Stimulated activated naive CD8-positive, alpha-beta T cell treated with anti-CD3 and anti-CD28 coated beads, Interleukin-15, Interleukin-2, amounts not matched to agents 100 ng/mL and 50 ng/mL, for 24 hours (primary cell): ENCODE measurements around the gene ANXA5.
"Not testable (repeated sequence)": the region's sequence is repeated elsewhere in the genome, so short reads cannot be mapped to it uniquely, and the experiment has no call there.

Experiments
- H3K27ac Mint-ChIP-seq: one replicate; pipeline ENCODE4 v1.8.0; 2021; ENCODE audit warnings: mild to moderate bottlenecking, mixed read lengths
- H3K27me3 Mint-ChIP-seq: one replicate; pipeline ENCODE4 v1.8.0; 2021; ENCODE audit warnings: mixed read lengths
- H3K36me3 Mint-ChIP-seq: one replicate; pipeline ENCODE4 v1.8.0; 2021; ENCODE audit warnings: low read depth, mixed read lengths
- H3K4me1 Mint-ChIP-seq: one replicate; pipeline ENCODE4 v1.8.0; 2021; ENCODE audit warnings: low read depth, mixed read lengths
- H3K4me3 Mint-ChIP-seq: one replicate; pipeline ENCODE4 v1.8.0; 2021; ENCODE audit warnings: mild to moderate bottlenecking, mixed read lengths
- H3K9me3 Mint-ChIP-seq: one replicate; pipeline ENCODE4 v1.8.0; 2021; ENCODE audit warnings: mixed read lengths

ANXA5 gene

DNA sequence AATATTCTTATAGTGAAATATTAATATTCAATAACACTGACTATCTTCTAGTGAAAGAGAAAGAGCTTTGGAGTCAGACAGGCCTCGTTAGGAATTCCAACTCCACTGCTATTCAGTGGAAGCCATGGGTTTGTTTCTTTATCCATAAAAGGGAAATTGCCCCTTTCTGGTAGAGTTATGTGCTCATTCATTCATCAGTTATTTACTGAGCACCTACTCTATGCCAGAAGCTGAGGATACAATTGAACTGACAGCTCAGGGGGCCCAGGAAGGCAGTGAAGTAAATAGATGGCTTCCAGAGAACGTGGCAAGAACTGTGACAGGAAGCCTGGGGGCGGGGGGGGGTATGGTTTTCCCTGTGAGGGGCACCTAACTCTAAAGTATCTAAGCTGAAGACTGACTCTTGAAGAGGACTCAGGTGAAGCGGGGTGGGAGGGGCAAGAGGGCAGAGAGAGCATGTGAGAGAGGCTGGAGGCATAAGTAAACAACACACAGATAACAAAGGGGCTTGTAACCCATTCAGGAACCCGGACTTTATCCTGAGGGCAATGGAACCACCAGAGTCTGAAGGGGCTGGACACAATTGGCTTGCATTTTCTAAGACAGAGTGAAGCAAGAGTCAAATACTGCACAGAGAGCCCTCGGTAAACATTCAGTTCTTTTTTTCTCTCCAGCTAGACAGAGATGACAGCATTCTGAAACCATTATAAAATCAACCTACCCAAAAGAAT lies 20.3 kb downstream of the ANXA5 start:
- Mint-ChIP-seq H3K4me3 (no peak overlapping the region), H3K27me3 (no peaks in the 10 kb centered on the region), H3K4me1 (no peaks in the 10 kb centered on the region), H3K36me3 (peaks cover 48% of the 10 kb centered on the region), H3K9me3 (no peaks in the 10 kb centered on the region), H3K27ac (no peak overlapping the region)

GRCh38 chr4:121675715-121676114 lies 21.1 kb downstream of the ANXA5 start:
- Mint-ChIP-seq H3K9me3 (no peaks in the 10 kb centered on the region), H3K27ac (no peak overlapping the region), H3K27me3 (no peaks in the 10 kb centered on the region), H3K4me3 (no peak overlapping the region), H3K36me3 (peaks cover 47% of the 10 kb centered on the region), H3K4me1 (no peaks in the 10 kb centered on the region)

DNA sequence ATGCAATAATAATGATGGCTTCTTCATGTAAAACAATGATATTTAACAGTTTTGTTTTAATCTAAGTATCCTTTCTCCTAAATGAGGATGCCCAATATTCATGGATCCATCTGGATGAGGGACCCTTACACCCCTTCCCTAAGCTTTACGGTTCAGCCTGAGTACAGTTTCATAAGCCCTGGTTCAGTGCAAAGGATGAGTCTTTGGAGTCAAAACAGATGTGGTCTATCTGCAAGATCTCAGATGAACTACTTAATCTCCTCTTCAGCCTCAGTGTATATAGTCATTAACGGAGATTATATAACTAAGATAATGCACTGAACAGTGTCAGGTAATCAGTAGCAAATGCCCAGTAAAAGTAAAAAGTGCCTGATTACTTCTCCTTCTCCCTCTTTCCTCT lies 22.1 kb downstream of the ANXA5 start:
- Mint-ChIP-seq H3K27ac (no peak overlapping the region), H3K36me3 (peaks cover 44% of the 10 kb centered on the region)

GRCh38 chr4:121674191-121674590 lies 22.6 kb downstream of the ANXA5 start:
- Mint-ChIP-seq H3K4me3 (no peak overlapping the region), H3K4me1 (peaks cover under 1% of the 10 kb centered on the region)

More for the DNA sequence above, 22.1 kb downstream of the ANXA5 start:
- H3K4me1 Mint-ChIP-seq, result no peaks in the 10 kb centered on the region
- H3K4me3 Mint-ChIP-seq, result no peak overlapping the region
- no peaks in the 10 kb centered on the region for H3K9me3 Mint-ChIP-seq
- no peaks in the 10 kb centered on the region for H3K27me3 Mint-ChIP-seq

GRCh38 chr4:121669163-121669550 lies 27.6 kb downstream of the ANXA5 start:
- Mint-ChIP-seq H3K27me3 (no peaks in the 10 kb centered on the region), H3K27ac (no peak overlapping the region), H3K9me3 (no peaks in the 10 kb centered on the region), H3K4me3 (no peak overlapping the region), H3K4me1 (peaks cover 11% of the 10 kb centered on the region), H3K36me3 (peaks cover 48% of the 10 kb centered on the region)

More at GRCh38 chr4:121674191-121674590, 22.6 kb downstream of the ANXA5 start:
- Mint-ChIP-seq H3K27ac (no peak overlapping the region), H3K36me3 (peaks cover 44% of the 10 kb centered on the region), H3K27me3 (no peaks in the 10 kb centered on the region), H3K9me3 (no peaks in the 10 kb centered on the region)

GRCh38 chr4:121668368-121669162 lies 28.2 kb downstream of the ANXA5 start:
- peaks cover 48% of the 10 kb centered on the region for H3K36me3 Mint-ChIP-seq
- H3K4me3 Mint-ChIP-seq, result no peak overlapping the region
- no peak overlapping the region for H3K27ac Mint-ChIP-seq
- H3K4me1 Mint-ChIP-seq, result peaks cover 11% of the 10 kb centered on the region
- H3K27me3 Mint-ChIP-seq, result no peaks in the 10 kb centered on the region
- H3K9me3 Mint-ChIP-seq, result no peaks in the 10 kb centered on the region

GRCh38 chr4:121666091-121666679 lies 30.6 kb downstream of the ANXA5 start:
- Mint-ChIP-seq H3K4me3 (no peak overlapping the region), H3K36me3 (peaks cover 33% of the 10 kb centered on the region), H3K27ac (no peak overlapping the region), H3K27me3 (no peaks in the 10 kb centered on the region), H3K9me3 (no peaks in the 10 kb centered on the region), H3K4me1 (peaks cover 11% of the 10 kb centered on the region)

GRCh38 chr4:121665371-121665770 lies 31.4 kb downstream of the ANXA5 start:
- Mint-ChIP-seq H3K9me3 (no peaks in the 10 kb centered on the region), H3K4me1 (peaks cover 11% of the 10 kb centered on the region), H3K36me3 (peaks cover 33% of the 10 kb centered on the region)

DNA sequence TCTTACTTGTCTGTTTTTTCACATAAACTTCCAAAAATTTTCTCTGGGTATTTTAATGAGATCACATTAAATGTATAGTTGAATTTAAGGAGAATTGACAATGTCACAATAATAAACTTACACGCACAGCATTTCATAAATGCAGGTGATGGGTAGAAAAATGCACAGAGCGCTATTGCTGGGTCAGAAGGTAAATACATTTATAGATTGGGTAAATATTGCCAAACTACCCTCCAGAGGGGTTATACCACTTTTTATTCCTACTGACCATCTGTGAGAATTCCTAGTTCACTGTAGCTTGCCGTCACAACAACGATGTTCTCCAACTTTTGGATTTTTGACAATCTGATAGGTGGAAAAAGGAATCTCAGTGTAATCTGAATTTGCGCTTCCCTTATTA lies 34.6 kb downstream of the ANXA5 start:
- Mint-ChIP-seq H3K27me3 (no peaks in the 10 kb centered on the region), H3K27ac (no peak overlapping the region), H3K36me3 (peaks cover 12% of the 10 kb centered on the region), H3K4me1 (no peaks in the 10 kb centered on the region), H3K4me3 (no peak overlapping the region), H3K9me3 (no peaks in the 10 kb centered on the region)

More at GRCh38 chr4:121665371-121665770, 31.4 kb downstream of the ANXA5 start:
- Mint-ChIP-seq H3K4me3 (no peak overlapping the region), H3K27ac (no peak overlapping the region), H3K27me3 (no peaks in the 10 kb centered on the region)

DNA sequence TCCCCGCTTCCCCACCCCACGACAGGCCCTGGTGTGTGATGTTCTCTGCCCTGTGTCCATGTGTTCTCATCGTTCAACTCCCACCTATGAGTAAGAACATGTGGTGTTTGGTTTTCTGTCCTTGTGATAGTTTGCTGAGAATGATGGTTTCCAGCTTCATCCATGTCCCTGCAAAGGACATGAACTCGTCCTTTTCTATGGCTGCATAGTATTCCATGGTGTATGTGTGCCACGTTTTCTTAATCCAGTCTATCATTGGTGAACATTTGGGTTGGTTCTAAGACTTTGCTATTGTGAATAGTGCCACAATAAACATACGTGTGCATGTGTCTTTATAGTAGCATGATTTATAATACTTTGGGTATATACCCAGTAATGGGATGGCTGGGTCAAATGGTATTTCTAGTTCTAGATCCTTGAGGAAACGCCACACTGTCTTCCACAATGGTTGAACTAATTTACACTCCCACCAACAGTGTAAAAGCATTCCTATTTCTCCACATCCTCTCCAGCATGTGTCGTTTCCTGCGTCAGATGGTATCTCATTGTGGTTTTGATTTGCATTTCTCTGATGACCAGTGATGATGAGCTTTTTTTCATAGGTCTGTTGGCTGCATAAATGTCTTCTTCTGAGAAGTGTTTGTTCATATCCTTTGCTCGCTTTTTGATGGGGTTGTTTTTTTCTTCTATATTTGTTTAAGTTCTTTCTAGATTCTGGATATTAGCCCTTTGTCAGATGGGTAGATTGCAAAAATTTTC lies 36.4 kb downstream of the ANXA5 start:
- H3K27ac Mint-ChIP-seq, H3K27me3 Mint-ChIP-seq, H3K4me3 Mint-ChIP-seq, H3K9me3 Mint-ChIP-seq, H3K4me1 Mint-ChIP-seq, H3K36me3 Mint-ChIP-seq: not testable (repeated sequence)

DNA sequence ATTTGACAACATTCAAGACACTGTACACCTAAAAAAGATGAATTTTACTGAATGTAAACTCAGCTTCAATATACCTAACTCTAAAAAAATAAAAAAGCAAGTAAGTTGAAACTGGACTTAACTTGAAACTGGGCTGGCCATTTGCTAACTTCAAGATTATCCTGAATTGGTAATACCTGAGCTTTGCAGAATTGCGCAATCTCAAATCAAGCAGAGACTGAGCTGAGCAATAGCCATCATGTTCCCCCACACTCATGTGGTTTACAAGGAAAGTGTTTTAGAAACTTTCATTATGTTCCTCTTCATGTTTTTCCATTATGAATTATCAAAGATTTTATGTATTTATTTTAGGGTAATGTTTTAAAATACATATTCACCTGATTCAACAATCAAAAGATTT lies 38.7 kb downstream of the ANXA5 start:
- Mint-ChIP-seq H3K27ac (no peak overlapping the region), H3K4me1 (no peaks in the 10 kb centered on the region), H3K9me3 (no peaks in the 10 kb centered on the region), H3K27me3 (peaks cover 6% of the 10 kb centered on the region), H3K36me3 (no peaks in the 10 kb centered on the region), H3K4me3 (no peak overlapping the region)

GRCh38 chr4:121656269-121656641 lies 40.5 kb downstream of the ANXA5 start:
- Mint-ChIP-seq H3K9me3 (no peaks in the 10 kb centered on the region), H3K27ac (no peak overlapping the region), H3K27me3 (peaks cover 13% of the 10 kb centered on the region), H3K36me3 (no peaks in the 10 kb centered on the region), H3K4me1 (no peaks in the 10 kb centered on the region), H3K4me3 (no peak overlapping the region)

GRCh38 chr4:121655320-121656268 lies 41.2 kb downstream of the ANXA5 start:
- H3K9me3 Mint-ChIP-seq, result no peaks in the 10 kb centered on the region
- no peaks in the 10 kb centered on the region for H3K36me3 Mint-ChIP-seq
- no peak overlapping the region for H3K27ac Mint-ChIP-seq
- peaks cover 13% of the 10 kb centered on the region for H3K27me3 Mint-ChIP-seq
- H3K4me3 Mint-ChIP-seq, result no peak overlapping the region
- no peaks in the 10 kb centered on the region for H3K4me1 Mint-ChIP-seq

GRCh38 chr4:121654738-121655137 lies 42.0 kb downstream of the ANXA5 start:
- no peak overlapping the region for H3K27ac Mint-ChIP-seq
- no peak overlapping the region for H3K4me3 Mint-ChIP-seq
- H3K27me3 Mint-ChIP-seq, result peaks cover 19% of the 10 kb centered on the region
- H3K9me3 Mint-ChIP-seq, result no peaks in the 10 kb centered on the region
- H3K4me1 Mint-ChIP-seq, result no peaks in the 10 kb centered on the region
- H3K36me3 Mint-ChIP-seq, result no peaks in the 10 kb centered on the region
